B cell (primary cell): ENCODE results near the gene CRYM.

ENCODE experiments used
- CTCF ChIP-seq: fragments of 200-600 bp; IDR thresholded peaks from one replicate; pipeline ENCODE4 v1.8.0; 2022; ENCODE audit warnings: antibody characterized with exemption, mild to moderate bottlenecking
- EZH2 ChIP-seq: IDR thresholded peaks from 2 replicates; pipeline ENCODE4 v1.6.1; 2012; ENCODE audit warnings: borderline replicate concordance, low read depth, mild to moderate bottlenecking, moderate library complexity, low read length; ENCODE audit not compliant: insufficient read depth, poor library complexity, severe bottlenecking

DNA sequence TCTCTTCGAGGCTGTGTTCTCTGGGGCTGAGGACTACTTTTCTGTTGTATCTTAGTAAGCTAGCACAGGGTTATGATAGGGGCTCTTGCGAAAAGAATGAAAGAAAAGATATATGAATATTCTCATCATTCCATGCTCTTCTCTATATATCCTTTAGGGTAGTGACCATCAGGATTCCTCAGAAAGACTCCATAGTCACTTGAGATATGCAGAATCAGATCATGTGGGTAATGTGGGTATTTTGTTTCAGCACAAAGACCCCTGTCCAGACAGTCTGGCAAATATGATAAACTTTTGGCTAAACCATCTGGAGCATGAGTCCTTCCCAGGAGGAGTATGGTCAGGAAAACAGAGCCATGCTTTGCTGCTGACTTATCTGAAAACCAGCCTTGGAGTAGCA, 21.5 kb downstream of the CRYM start:
- TF ChIP-seq EZH2, result no peak
- no peak for TF ChIP-seq CTCF
